ENCODE data around the gene LOXHD1.

LOXHD1 gene

GRCh38 chr18:46449033-46449432 lies 208.0 kb downstream of the LOXHD1 start:
- DNase-seq (ENCODE audit: low read depth), result peak; percentile 3

GRCh38 chr18:46448347-46448746 lies 208.7 kb downstream of the LOXHD1 start:
- DNase-seq (ENCODE audit: low read depth), result no peak

GRCh38 chr18:46447792-46448191 lies 209.2 kb downstream of the LOXHD1 start:
- DNase-seq (ENCODE audit: low read depth), result no peak

GRCh38 chr18:46447323-46447722 lies 209.7 kb downstream of the LOXHD1 start:
- no peak for DNase-seq (ENCODE audit: low read depth)

GRCh38 chr18:46445522-46446313 lies 211.3 kb downstream of the LOXHD1 start:
- DNase-seq (ENCODE audit: low read depth), result peak; percentile 3

- no peak for DNase-seq (ENCODE audit: low read depth)
Measured at GRCh38 chr18:46439037-46439436, 218.0 kb downstream of the LOXHD1 start.

GRCh38 chr18:46437061-46437460 lies 220.0 kb downstream of the LOXHD1 start:
- DNase-seq (ENCODE audit: low read depth), result no peak

GRCh38 chr18:46436621-46437020 lies 220.4 kb downstream of the LOXHD1 start:
- no peak for DNase-seq (ENCODE audit: low read depth)

- no peak for DNase-seq (ENCODE audit: low read depth)
Measured at GRCh38 chr18:46435031-46435430, 222.0 kb downstream of the LOXHD1 start.

- no peak for DNase-seq (ENCODE audit: low read depth)
Measured at GRCh38 chr18:46434629-46435028, 222.4 kb downstream of the LOXHD1 start.

GRCh38 chr18:46433121-46433826 lies 223.7 kb downstream of the LOXHD1 start:
- no peak for DNase-seq (ENCODE audit: low read depth)

GRCh38 chr18:46431522-46432171 lies 225.4 kb downstream of the LOXHD1 start:
- DNase-seq (ENCODE audit: low read depth), result no peak

- no peak for DNase-seq (ENCODE audit: low read depth)
Measured at GRCh38 chr18:46429649-46430224, 227.3 kb downstream of the LOXHD1 start.

- DNase-seq (ENCODE audit: low read depth), result no peak
Measured at GRCh38 chr18:46429130-46429529, 227.9 kb downstream of the LOXHD1 start.

GRCh38 chr18:46428368-46428767 lies 228.7 kb downstream of the LOXHD1 start:
- DNase-seq (ENCODE audit: low read depth), result no peak

- DNase-seq (ENCODE audit: low read depth), result no peak
Measured at GRCh38 chr18:46427216-46427995, 229.6 kb downstream of the LOXHD1 start.

Data from ELR (cell line).